ENCODE measurements around the gene NRDE2. TPM values are rescaled to one million over a fixed set of nuclear protein-coding genes. Genes with fewer than 3 reads are reported as not detected.
A peak's percentile ranks its signal among the peaks of the same experiment; 100 is the strongest.

NRDE2 gene
- total RNA-seq, 1 donor: 11.2 TPM

- no peak overlapping the region for H3K4me3 ChIP-seq (ENCODE audit: low read depth, low read length)
- TF ChIP-seq, protein P1, sequence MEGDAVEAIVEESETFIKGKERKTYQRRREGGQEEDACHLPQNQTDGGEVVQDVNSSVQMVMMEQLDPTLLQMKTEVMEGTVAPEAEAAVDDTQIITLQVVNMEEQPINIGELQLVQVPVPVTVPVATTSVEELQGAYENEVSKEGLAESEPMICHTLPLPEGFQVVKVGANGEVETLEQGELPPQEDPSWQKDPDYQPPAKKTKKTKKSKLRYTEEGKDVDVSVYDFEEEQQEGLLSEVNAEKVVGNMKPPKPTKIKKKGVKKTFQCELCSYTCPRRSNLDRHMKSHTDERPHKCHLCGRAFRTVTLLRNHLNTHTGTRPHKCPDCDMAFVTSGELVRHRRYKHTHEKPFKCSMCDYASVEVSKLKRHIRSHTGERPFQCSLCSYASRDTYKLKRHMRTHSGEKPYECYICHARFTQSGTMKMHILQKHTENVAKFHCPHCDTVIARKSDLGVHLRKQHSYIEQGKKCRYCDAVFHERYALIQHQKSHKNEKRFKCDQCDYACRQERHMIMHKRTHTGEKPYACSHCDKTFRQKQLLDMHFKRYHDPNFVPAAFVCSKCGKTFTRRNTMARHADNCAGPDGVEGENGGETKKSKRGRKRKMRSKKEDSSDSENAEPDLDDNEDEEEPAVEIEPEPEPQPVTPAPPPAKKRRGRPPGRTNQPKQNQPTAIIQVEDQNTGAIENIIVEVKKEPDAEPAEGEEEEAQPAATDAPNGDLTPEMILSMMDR (IDR thresholded peaks at IDR 0.05; ENCODE audit: insufficient read depth, low read length): no peak
- DNase-seq (ENCODE audit: low read depth): peak; percentile 16
These were observed 24.1 kb upstream of the NRDE2 start for GRCh38 chr14:90355540-90356518.

DNA sequence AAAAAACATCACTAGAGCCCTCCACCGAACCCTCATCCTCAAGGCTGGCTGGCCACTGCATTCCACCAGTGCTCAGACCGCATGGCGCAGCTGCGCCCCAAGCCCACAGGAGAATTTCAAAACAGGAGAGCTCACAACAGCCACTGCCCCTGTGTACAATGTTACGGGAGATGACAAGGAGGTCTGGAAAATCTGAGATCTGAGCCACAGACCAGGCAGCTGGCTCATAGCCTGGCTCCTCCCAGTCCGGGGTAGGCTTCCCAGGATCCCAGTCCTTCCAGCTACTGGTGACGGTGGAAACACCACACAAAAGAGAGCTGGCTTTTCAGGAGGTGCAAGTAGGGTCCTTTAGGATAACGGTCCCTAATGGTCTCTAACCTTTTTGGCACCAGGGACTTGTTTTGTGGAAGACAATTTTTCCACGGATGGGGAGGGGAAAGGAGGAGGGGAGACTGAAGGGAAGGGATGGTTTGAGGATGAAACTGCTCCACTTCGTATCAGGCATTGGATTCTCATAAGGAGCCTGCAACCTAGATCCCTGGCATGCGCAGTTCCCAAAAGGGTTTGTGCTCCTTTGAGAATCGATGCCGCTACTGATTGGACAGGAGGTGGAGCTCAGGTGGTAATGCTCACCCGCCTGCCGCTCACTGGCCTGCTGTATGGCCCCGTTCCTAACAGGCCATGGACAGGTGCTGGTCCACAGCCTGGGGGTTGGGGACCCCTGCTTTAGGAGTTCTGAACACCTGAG is 23.0 kb upstream of the NRDE2 start:
- DNase-seq (ENCODE audit: low read depth): peak; percentile 22
- TF ChIP-seq, protein P1 (IDR thresholded peaks at IDR 0.05; ENCODE audit: insufficient read depth, low read length): no peak
- no peak overlapping the region for H3K4me3 ChIP-seq (ENCODE audit: low read depth, low read length)

DNA sequence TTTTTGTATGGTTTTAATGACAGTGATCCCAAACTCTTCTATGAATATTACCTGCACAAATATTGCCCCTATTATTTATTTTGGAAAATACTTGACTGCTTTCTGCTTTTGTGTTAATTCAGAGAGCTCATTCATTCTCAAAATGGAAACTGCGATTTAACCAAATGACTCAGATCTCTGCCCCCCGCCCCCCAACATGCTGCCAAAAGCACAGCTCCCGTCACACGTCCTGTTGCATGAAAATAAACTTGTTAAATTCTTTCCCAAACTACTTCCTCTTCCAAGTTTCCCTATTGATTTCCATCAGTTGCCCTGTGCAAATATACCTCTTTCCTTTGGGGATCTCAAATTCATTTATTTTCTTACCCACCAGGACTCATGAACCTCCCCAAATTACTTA is 18.0 kb upstream of the NRDE2 start:
- no peak for DNase-seq (ENCODE audit: low read depth)
- TF ChIP-seq, protein P1 (IDR thresholded peaks at IDR 0.05; ENCODE audit: insufficient read depth, low read length): no peak
- H3K4me3 ChIP-seq (ENCODE audit: low read depth, low read length): no peak overlapping the region

DNA sequence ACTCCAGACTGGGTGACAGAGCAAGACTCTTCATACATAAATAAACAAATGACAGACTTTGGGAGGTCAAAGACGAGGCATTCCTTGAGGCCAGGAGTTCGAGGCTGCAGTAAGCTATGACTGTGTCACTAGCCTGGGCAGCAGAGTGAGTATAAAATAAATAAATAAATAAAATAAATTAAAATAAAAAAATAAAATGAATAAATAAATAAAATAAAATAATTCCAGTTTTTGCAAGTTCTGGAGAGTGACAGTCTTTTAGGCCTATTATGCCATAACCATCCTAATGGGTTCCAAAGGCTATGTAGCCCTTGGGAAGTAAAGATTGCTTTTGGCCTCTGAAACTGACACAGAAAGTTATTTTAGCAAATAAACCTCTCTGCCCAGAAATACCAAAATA is 16.5 kb upstream of the NRDE2 start:
- TF ChIP-seq, protein P1 (IDR thresholded peaks at IDR 0.05; ENCODE audit: insufficient read depth, low read length): no peak
- H3K4me3 ChIP-seq (ENCODE audit: low read depth, low read length): no peak overlapping the region
- no peak for DNase-seq (ENCODE audit: low read depth)

DNA sequence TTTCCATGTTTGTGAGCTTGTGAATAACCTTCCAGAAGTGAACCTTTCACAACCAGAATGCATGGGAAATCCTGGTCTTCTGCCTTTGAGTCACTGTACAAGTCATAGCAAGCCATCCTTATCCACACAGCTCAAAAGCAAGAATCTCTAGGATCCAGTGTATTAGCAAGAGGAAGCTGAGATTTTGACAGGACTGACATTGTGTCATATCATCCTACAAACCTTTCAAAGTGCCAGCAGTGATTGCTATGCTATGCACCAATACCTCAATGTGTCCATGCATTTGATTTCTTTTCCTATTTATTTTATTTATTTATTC is 13.5 kb upstream of the NRDE2 start:
- no peak overlapping the region for H3K4me3 ChIP-seq (ENCODE audit: low read depth, low read length)
- TF ChIP-seq, protein P1 (IDR thresholded peaks at IDR 0.05; ENCODE audit: insufficient read depth, low read length): no peak
- no peak for DNase-seq (ENCODE audit: low read depth)

- no peak for DNase-seq (ENCODE audit: low read depth)
- TF ChIP-seq, protein P1 (IDR thresholded peaks at IDR 0.05; ENCODE audit: insufficient read depth, low read length): no peak
- no peak overlapping the region for H3K4me3 ChIP-seq (ENCODE audit: low read depth, low read length)
These were observed 12.8 kb upstream of the NRDE2 start for GRCh38 chr14:90344331-90345238.
